Measurements from ENCODE around the gene DUS1L. TPM values are rescaled to one million over a fixed set of nuclear protein-coding genes. Genes with fewer than 3 reads are reported as not detected.

The DUS1L gene
- total RNA-seq, 1 donor from 2014 or later: 126 TPM

DNA sequence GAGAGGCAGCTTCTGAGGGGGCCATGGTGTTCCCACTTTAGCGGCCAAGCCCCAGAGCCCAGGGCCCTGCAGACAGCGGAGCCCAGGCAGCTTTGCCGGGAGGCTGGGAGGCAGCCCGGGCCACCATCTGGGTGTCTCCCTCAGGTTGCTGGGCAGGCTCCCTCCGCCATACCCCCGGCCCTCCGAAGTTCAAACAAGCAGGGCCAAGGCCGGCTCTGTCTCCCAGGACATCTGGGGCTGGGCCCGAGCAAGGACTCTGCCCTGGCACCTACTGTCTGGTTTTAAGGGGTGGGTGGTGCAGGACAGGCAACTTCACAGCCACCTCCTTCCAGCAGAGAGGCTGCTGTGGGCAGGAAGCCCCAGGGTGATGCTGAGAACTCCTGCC lies 2.6 kb downstream of the DUS1L start:
- no peak overlapping the region for H3K4me3 ChIP-seq (ENCODE audit: low read depth, low read length)
- TF ChIP-seq, protein P1, sequence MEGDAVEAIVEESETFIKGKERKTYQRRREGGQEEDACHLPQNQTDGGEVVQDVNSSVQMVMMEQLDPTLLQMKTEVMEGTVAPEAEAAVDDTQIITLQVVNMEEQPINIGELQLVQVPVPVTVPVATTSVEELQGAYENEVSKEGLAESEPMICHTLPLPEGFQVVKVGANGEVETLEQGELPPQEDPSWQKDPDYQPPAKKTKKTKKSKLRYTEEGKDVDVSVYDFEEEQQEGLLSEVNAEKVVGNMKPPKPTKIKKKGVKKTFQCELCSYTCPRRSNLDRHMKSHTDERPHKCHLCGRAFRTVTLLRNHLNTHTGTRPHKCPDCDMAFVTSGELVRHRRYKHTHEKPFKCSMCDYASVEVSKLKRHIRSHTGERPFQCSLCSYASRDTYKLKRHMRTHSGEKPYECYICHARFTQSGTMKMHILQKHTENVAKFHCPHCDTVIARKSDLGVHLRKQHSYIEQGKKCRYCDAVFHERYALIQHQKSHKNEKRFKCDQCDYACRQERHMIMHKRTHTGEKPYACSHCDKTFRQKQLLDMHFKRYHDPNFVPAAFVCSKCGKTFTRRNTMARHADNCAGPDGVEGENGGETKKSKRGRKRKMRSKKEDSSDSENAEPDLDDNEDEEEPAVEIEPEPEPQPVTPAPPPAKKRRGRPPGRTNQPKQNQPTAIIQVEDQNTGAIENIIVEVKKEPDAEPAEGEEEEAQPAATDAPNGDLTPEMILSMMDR (conservative IDR thresholded peaks at IDR 0.05; ENCODE audit: low read depth, low read length): no peak
- no peak for DNase-seq (ENCODE audit: low read depth)

DNA sequence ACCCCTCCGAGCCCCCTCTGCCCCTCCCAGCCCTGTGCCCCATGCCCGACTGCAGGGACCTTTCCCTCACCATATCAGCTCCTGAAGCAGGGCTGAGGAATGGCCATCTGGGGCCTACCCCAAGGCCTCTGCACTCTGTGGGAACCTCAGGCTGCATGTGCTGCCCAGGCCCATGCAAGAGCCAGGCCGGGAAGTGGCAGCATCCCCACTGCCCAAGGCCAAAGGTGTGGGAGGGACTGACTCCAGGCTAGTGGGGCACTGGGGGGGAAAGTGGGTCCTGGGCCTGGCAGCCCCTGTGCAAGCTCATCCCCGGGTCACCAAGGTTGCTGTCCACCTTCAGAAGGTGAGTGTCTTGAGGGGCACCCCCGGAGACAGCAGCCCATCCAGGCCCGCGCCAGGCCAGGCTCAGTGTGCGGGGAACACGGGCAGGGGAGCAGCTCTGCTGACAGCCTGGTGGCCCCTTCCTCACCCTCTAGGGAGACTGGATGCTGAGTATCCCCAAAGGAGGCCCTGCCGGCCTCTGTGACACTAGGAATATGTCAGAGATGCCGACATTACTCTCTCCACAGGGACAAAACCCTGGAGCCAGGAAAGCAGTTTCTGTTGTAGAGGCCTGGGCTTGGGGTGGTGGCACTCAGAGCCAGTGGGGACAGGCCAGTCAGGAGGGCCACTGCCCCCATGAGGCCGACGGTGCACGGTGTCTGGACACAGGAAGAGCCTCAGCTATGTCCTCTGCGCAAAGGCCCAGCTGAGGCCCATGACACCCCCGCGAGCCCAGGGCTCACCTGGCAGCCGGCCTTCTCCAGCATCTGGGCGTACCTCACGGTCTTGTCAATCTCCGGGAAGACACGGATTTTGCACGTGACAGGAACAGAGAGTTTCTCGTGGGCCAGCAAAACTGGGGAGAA lies 3.3 kb downstream of the DUS1L start:
- TF ChIP-seq, protein P1 (conservative IDR thresholded peaks at IDR 0.05; ENCODE audit: low read depth, low read length): peak; percentile 3
- H3K4me3 ChIP-seq (ENCODE audit: low read depth, low read length): no peak overlapping the region
- no peak for DNase-seq (ENCODE audit: low read depth)

DNA sequence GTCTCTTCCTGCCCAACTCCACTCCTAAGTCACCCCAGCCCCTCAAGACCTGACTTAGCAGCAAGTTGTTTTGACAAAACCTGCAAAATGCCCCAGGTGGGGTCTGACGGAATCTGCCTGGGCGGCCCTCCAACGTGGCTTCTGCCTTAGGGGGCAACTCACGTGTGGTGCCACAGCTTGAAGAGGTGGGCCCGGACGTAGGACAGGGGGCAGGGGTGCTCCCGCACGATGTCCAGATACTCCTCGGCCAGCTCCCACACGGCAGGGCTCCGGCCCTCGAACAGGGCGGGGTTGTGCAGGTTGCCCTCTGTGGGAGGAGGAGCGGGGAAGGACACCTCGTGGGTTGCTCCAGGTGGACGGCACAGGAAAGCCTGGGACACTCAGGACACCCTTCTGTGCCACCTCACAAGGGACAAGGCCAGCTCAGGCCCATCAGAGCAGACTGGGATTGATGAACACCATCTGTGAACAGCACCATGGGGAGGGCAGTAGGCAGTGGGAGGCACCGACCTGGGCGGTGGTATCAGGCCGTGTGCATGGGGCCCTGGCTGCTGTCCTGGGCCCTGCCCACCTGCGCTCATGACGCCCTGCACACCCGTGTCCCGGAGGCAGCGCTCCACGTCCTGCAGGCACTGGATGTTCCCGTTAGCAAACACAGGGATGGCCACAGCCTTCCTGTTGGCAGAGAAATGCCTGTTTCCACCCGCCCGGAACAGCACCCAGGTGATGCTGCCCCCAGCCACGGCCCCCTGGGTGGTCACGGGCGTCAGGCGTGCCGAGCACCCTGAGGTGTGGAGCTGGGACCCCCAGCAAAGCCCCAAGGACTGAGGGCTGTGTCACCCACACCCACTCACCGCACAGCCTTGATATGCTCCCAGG lies 4.3 kb downstream of the DUS1L start:
- no peak overlapping the region for H3K4me3 ChIP-seq (ENCODE audit: low read depth, low read length)
- TF ChIP-seq, protein P1 (conservative IDR thresholded peaks at IDR 0.05; ENCODE audit: low read depth, low read length): no peak
- DNase-seq (ENCODE audit: low read depth): no peak

DNA sequence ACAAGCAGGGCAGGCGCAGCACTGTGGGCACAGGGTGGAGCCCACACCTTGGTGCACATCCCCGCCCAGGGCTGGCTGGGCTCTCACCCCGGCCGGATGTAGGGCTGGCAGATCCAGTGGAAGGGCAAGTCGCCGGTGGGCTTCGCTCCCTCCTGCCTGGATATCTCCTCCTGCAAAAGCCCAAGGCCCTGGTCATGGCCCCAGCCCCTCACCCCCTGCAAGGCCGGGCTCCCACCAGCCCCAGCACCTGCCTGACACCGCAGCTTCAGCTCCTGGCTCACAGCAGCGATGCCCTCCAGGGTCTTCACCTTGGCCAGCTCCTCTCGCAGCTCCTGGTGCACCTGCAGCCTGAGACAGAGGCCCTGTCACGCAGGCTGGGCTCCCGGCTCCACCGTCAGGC lies 5.0 kb downstream of the DUS1L start:
- H3K4me3 ChIP-seq (ENCODE audit: low read depth, low read length): no peak overlapping the region
- TF ChIP-seq, protein P1 (conservative IDR thresholded peaks at IDR 0.05; ENCODE audit: low read depth, low read length): no peak
- no peak for DNase-seq (ENCODE audit: low read depth)

DNA sequence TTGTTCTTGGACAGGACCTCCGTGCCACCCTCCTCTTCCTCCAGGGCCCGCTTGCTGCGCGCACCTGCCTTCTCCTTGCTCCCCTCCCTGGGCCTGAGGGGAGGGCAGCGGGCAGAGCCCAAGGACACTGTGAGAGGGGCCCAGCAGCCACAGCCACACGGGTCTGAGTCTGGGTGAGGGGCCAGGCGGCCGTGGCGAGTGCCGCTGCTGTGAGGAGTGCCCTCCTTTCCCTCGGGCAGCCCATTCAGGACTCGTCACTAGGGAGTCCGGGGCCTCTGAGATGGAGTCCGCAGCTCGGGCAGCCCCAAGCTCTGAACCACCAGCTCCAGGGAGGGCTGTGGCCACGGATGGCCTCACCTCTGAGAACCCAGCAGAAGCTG lies 5.6 kb downstream of the DUS1L start:
- no peak overlapping the region for H3K4me3 ChIP-seq (ENCODE audit: low read depth, low read length)
- TF ChIP-seq, protein P1 (conservative IDR thresholded peaks at IDR 0.05; ENCODE audit: low read depth, low read length): no peak
- DNase-seq (ENCODE audit: low read depth): no peak

DNA sequence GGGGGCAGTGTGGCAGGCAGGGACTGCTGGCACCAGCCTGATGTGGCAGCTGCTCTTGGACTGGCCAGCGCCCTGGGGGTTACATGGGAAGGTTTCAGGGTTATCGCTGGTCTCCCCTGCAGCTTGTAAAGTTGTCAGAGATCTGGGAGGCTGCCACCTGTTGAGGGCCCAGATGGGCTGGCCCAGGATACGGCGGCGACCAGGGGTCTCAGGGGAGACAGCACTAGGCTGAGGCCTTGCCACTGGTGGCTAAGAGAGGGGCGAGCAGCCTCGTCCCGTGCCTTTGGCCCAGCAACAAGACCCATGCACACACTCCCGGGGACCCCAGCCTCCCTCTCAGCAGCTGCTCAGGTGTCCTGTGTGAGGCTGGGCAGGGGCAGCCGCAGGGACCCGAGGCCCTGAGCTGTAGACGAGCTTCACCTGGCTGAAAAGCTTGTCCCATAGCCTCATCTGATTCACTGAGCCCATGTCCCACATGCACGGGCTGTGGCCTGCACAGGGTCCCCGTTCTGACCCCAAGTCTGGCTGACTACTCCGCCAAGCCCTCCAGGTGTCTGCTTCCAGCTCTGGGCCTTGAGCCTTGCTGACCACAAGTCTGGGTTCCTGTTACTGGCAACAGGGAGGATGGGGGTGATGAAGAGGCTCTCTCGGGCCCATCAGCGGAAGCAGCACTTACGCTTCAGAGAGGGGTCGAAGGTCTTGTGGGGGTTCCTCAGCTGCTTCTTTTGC lies 6.2 kb downstream of the DUS1L start:
- H3K4me3 ChIP-seq (ENCODE audit: low read depth, low read length): no peak overlapping the region
- TF ChIP-seq, protein P1 (conservative IDR thresholded peaks at IDR 0.05; ENCODE audit: low read depth, low read length): no peak
- DNase-seq (ENCODE audit: low read depth): no peak
